ENCODE measurements around the gene HOXB5.

HOXB5 gene

GRCh38 chr17:48593126-48593829 lies at the start of gene HOXB5:
Gene HOXB5, minus strand, starts transcription at chr17:48593779. Its CDS starts 97 bp downstream, at chr17:48593682.
- no peak for DNase-seq

GRCh38 chr17:48642843-48643696 lies 49.5 kb upstream of the HOXB5 start:
- no peak for DNase-seq

GRCh38 chr17:48642059-48642842 lies 48.7 kb upstream of the HOXB5 start:
- DNase-seq: no peak

- DNase-seq: no peak
Observed at GRCh38 chr17:48641541-48642058, 48.0 kb upstream of the HOXB5 start.

GRCh38 chr17:48640858-48641180 lies 47.2 kb upstream of the HOXB5 start:
- DNase-seq: no peak

- no peak for DNase-seq
Observed at GRCh38 chr17:48639982-48640857, 46.6 kb upstream of the HOXB5 start.

- DNase-seq: no peak
Observed at GRCh38 chr17:48639136-48639535, 45.6 kb upstream of the HOXB5 start.

- DNase-seq: no peak
Observed at GRCh38 chr17:48637323-48638260, 44.0 kb upstream of the HOXB5 start.

- no peak for DNase-seq
Observed at GRCh38 chr17:48636177-48637018, 42.8 kb upstream of the HOXB5 start.

GRCh38 chr17:48634493-48635208 lies 41.1 kb upstream of the HOXB5 start:
- no peak for DNase-seq

- no peak for DNase-seq
Observed at GRCh38 chr17:48633266-48633677, 39.7 kb upstream of the HOXB5 start.

- no peak for DNase-seq
Observed at GRCh38 chr17:48632579-48633265, 39.1 kb upstream of the HOXB5 start.

- no peak for DNase-seq
Observed at GRCh38 chr17:48631693-48632578, 38.4 kb upstream of the HOXB5 start.

- DNase-seq: no peak
Observed at GRCh38 chr17:48630925-48631692, 37.5 kb upstream of the HOXB5 start.

GRCh38 chr17:48630009-48630924 lies 36.7 kb upstream of the HOXB5 start:
- no peak for DNase-seq

GRCh38 chr17:48629411-48629759 lies 35.8 kb upstream of the HOXB5 start:
- no peak for DNase-seq
